HL-60 (cell line): ENCODE results near the gene GTPBP3.

Experiments
- DNase-seq, 2 experiments: peaks; one replicate each; pipeline ENCODE4 v3.0.0-alpha.2; 2010 to 2020; ENCODE audit warnings: low read depth in 1 of 2, low spot score in 1 of 2
- H3K27ac ChIP-seq: fragments of 250-450 bp; sonication (Bioruptor Pico); replicated peaks from 2 replicates; pipeline ENCODE4 v1.5.1; 2020; ENCODE audit warnings: mild to moderate bottlenecking, moderate library complexity
- H3K27me3 ChIP-seq: fragments of 250-450 bp; sonication (Bioruptor Pico); 2 replicates; pipeline ENCODE4 v1.5.1; 2021; ENCODE audit warnings: mild to moderate bottlenecking, moderate library complexity; ENCODE audit not compliant: insufficient read depth, poor library complexity, severe bottlenecking
- H3K4me3 ChIP-seq: replicated peaks from 2 replicates; pipeline ENCODE4 v1.5.1; 2011; ENCODE audit warnings: mild to moderate bottlenecking, control low read depth, low read length; ENCODE audit not compliant: insufficient read depth
- CTCF ChIP-seq: IDR thresholded peaks from one replicate; pipeline ENCODE4 v1.5.1; 2011; ENCODE audit warnings: low read length, control low read depth, inconsistent platforms; ENCODE audit not compliant: insufficient read depth
- GABPA ChIP-seq: IDR thresholded peaks from 2 replicates; pipeline ENCODE4 v1.6.1; 2012; ENCODE audit warnings: low read depth
- POLR2AphosphoS5 ChIP-seq: IDR thresholded peaks from 2 replicates; pipeline ENCODE4 v1.6.1; 2012; ENCODE audit warnings: low read depth
- SPI1 ChIP-seq: IDR thresholded peaks from 2 replicates; pipeline ENCODE4 v1.6.1; 2012; ENCODE audit warnings: low read depth, mild to moderate bottlenecking, borderline replicate concordance
- TF ChIP-seq, protein P1 (sequence below): IDR thresholded peaks from 2 replicates; pipeline ENCODE4 v1.6.1; 2012; ENCODE audit warnings: low read depth; ENCODE audit not compliant: insufficient replicate concordance

GTPBP3 gene

GRCh38 chr19:17312189-17313113 lies 24.9 kb upstream of the GTPBP3 start:
- TF ChIP-seq, protein P1, sequence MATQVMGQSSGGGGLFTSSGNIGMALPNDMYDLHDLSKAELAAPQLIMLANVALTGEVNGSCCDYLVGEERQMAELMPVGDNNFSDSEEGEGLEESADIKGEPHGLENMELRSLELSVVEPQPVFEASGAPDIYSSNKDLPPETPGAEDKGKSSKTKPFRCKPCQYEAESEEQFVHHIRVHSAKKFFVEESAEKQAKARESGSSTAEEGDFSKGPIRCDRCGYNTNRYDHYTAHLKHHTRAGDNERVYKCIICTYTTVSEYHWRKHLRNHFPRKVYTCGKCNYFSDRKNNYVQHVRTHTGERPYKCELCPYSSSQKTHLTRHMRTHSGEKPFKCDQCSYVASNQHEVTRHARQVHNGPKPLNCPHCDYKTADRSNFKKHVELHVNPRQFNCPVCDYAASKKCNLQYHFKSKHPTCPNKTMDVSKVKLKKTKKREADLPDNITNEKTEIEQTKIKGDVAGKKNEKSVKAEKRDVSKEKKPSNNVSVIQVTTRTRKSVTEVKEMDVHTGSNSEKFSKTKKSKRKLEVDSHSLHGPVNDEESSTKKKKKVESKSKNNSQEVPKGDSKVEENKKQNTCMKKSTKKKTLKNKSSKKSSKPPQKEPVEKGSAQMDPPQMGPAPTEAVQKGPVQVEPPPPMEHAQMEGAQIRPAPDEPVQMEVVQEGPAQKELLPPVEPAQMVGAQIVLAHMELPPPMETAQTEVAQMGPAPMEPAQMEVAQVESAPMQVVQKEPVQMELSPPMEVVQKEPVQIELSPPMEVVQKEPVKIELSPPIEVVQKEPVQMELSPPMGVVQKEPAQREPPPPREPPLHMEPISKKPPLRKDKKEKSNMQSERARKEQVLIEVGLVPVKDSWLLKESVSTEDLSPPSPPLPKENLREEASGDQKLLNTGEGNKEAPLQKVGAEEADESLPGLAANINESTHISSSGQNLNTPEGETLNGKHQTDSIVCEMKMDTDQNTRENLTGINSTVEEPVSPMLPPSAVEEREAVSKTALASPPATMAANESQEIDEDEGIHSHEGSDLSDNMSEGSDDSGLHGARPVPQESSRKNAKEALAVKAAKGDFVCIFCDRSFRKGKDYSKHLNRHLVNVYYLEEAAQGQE: no peak
- no peak for TF ChIP-seq GABPA
- TF ChIP-seq SPI1: no peak
- no peak for TF ChIP-seq CTCF
- TF ChIP-seq POLR2AphosphoS5: no peak
- Histone ChIP-seq H3K4me3 (no peak overlapping the region), H3K27ac (no peak overlapping the region), H3K27me3 (no peaks in the 10 kb centered on the region)
- DNase-seq: no peak

- Histone ChIP-seq H3K4me3 (no peak overlapping the region), H3K27me3 (no peaks in the 10 kb centered on the region), H3K27ac (no peak overlapping the region)
- DNase-seq: no peak
- TF ChIP-seq, protein P1: no peak
- TF ChIP-seq POLR2AphosphoS5: no peak
- TF ChIP-seq GABPA: no peak
- no peak for TF ChIP-seq SPI1
- TF ChIP-seq CTCF: no peak
Observed at GRCh38 chr19:17314007-17314593, 23.3 kb upstream of the GTPBP3 start.

GRCh38 chr19:17318966-17319365 lies 18.4 kb upstream of the GTPBP3 start:
- H3K27ac ChIP-seq: no peak overlapping the region
- no peak for DNase-seq

More at GRCh38 chr19:17318966-17319365, 18.4 kb upstream of the GTPBP3 start:
- TF ChIP-seq SPI1 (no peak), GABPA (no peak), POLR2AphosphoS5 (no peak)
- Histone ChIP-seq H3K4me3 (no peak overlapping the region), H3K27me3 (no peaks in the 10 kb centered on the region)
